SKM-1 (cell line): ENCODE data around the gene L2HGDH.
A peak's percentile ranks its signal among the peaks of the same experiment; 100 is the strongest.

ENCODE experiments used
- DNase-seq: peaks from one replicate; lab custom pipeline; 2025; ENCODE audit not compliant: unreplicated experiment; lab: John Stamatoyannopoulos, UW

L2HGDH gene

DNA sequence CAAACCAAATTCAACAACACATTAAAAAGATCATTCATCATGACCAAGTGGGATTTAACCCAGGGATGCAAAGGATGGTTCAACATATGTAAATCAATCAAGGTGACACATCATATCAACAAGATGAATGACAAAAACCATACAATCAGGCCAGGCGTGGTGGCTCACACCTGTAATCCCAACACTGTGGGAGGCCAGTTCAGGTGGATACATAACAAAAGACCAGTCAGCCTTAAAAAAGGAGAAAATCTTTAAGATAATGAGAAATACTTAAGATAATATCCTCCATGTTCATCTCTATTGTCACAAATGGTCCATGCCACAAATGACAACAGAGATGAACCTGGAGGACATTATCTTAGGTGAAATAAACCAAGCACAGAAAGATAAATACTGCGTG is 12.4 kb downstream of the L2HGDH start:
- DNase-seq = no peak

DNA sequence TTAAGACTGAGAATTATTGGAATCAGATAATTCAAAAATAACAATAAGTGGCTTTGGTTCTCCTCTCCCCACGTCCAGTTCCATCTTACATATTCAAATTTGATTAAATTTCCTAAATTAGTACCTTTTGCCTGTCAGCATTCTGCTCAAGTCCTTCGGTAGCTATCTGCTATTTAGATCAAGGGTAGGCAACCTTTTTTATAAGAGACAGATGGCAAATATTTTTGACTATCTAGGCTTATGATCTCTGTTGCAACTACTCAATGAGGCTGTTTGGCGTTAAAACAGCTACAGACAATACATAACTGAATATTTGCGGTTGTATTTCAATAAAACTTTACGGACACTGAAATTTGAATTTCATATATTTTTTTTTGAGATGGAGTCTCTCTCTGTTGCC is 21.7 kb downstream of the L2HGDH start:
- DNase-seq = no peak

- no peak for DNase-seq
Observed at GRCh38 chr14:50288146-50288545, 23.9 kb downstream of the L2HGDH start.

DNA sequence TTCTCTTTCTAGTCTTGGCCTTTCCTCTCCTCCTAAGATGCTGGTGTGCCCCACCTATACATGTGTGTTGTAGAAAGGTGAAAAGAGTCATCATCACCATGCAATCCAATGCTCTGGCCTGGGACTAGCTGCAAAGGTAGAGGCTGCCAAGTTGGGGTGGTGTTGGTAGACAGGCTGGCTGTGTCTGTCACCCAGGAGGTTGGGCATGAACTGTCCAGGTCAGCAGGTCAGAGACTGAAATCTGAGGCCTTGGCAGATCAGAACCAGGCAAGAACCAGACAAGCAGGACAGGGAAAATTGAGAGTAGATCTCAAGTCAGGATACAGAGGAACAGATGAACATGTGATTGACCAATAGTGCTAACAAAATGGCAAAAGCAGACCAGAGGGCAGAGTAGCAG is 26.2 kb downstream of the L2HGDH start:
- DNase-seq = no peak

DNA sequence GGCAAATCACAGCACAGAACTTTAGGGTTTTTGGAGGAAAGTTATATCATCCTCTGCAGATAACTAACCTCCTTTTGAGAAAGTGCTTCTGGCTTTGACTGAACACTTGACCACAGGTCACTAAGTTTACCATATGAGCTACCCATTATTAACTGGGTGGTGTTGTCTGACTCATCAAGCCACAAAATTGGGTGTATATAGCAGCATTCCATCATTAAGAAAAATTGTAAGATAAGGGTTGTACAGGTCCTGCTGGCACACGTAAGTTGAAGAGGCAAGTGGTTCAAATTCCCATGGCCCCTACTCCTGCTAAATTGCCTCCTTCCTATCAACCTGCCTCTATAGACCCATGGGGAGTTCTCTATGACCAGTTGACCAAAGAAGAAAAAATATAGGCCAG is 39.5 kb downstream of the L2HGDH start:
- DNase-seq = no peak

DNA sequence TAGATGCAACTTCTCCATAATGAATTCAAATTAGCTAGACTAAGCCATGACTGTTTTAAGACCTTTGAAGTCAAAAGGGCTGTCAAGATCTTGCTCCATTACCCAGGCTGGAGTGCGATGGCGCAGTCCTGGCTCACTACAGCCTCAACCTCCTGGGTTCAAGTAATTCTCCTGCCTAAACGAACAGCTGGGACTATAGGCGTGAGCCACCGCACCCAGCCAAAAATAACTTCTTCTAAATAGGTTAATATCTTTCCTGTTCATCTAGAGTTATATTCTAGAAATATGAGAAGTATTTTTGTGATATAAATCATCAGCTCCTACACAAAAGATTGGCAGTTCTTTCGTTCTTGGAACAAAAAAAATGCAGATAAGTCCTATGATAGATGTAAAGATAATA is 41.1 kb downstream of the L2HGDH start:
- no peak for DNase-seq

- DNase-seq = no peak
Observed at GRCh38 chr14:50265029-50265428, 47.0 kb downstream of the L2HGDH start.

GRCh38 chr14:50263321-50263720 is 48.7 kb downstream of the L2HGDH start:
- DNase-seq = no peak

- no peak for DNase-seq
Observed at GRCh38 chr14:50262865-50263264, 49.2 kb downstream of the L2HGDH start.

DNA sequence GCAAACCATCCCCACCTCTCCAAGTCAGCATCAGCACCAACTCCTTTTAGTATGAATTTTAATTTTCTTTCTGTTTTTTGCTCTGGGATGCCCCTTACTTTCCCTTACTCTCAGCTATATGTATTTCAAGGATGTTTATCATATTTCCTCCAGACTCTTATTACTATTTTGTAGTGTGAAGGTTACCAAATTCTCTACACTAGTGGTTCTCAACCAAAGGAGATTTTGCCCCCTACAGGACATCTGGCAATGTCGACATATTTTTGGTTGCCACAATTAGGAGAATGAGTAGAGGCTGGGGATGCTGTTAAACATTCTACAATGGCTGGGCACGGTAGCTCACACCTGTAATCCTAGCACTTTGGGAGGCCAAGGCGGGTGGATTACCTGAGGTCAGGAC is 51.5 kb downstream of the L2HGDH start:
- no peak for DNase-seq

DNA sequence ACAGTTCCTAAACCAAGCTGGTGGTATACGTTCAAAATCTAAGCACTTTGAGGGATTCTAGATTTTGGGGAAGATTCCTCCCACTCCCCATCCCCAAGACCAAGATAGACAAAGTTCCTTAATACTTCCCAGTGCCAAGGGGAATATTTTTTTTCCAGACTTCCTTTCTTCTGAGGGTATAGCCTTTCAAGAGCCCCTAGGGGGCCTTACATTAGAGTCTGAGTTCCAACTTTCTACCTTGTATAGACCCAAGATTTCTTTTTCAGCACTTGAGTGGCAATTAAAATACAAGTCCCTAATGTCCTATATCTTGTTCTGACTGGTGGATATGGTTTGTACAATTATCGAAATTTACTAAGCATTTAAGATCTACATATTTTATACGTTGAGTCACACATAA is 52.0 kb downstream of the L2HGDH start:
- DNase-seq = no peak

DNA sequence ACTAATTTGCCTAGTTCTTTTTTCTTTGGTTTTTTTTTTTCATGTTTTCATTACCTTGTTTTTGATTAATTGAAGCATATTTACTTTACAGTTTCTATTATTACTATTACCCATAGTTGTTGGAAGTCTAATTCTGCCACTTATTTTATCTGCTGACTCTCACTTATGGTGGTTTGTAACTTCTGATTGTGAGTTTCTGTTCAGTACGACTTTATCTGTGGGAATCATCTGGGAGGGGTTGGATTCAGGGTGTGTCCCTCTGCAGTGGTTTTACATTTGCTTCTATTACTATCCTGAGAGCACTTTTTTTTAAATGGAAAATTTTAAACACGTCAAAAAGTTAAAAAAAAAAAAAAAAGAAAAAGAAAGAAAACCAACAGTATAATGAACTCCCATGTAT is 54.3 kb downstream of the L2HGDH start:
- DNase-seq = no peak

DNA sequence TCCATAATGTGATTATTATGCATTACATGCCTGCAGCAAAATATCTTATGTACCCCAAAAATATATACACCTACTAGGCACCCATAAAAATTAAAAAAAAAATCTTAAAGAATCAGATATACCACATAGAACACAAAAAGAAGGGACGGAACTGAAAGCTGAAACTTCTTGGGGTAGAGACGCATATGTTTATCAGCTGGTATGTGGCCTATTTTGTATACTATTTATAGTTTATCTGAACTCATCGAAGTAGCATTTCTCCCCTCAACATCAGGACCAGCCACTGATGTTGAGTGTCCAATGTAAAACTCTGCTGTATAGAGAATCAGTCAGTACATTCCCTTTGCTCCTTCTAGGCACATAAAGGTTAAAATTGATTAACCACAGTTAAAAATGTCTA is 57.8 kb downstream of the L2HGDH start:
- DNase-seq = no peak

- DNase-seq = no peak
Observed at GRCh38 chr14:50249136-50249775, 62.8 kb downstream of the L2HGDH start.

DNA sequence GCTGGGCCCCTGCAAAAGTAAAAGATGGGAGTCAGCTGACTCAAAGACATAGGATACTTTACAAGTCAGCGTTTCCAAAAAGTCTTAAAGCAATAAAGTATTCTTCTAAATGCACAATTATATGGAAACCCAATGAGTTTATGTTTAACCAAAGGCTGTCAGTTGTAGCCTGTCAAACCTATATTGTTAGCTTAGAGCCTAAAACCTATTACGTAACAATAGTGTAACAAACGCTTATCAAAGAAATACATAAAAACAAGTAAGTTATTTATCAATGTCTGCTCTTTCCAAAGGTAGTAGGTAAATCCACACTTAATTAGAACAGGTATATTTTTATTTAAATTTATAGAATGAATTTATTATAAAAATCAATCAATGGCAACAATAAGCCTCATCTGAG is 64.8 kb downstream of the L2HGDH start:
- no peak for DNase-seq

- DNase-seq = no peak
Observed at GRCh38 chr14:50242566-50243310, 69.3 kb downstream of the L2HGDH start.

GRCh38 chr14:50242096-50242495 is 69.9 kb downstream of the L2HGDH start:
- DNase-seq = no peak

DNA sequence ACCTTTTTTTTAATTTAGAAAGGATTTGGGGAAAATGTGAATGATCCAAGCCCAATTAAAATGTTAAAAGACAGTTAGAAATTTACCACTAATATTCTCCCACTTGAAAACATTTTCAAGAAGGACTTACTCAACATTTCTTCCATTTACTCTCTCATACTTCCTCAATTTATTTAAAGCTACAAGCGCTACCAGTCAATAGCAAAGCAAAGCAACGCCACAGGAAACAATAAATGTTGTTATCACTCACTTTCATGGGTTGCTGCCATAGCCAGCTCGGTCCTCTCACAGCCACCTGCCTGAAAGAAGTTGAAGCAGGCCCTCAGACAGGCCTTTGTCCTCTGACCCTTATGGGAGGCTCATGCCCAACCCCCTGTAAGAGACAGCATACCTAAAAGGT is 74.6 kb downstream of the L2HGDH start:
- DNase-seq = peak; percentile 57

DNA sequence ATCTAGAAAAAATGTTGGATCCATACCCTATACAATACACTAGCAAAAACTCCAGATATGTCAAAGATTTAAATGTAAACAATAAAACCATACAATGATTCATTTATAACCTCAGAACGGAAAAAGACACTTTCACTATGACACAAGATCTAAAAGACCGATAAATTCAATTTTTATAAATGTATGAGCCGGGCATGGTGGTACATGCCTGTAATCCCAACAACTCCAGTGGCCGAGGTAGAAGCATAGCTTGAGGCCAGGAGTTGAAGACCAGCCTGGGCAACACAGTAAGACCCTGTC is 78.1 kb downstream of the L2HGDH start:
- DNase-seq = no peak

DNA sequence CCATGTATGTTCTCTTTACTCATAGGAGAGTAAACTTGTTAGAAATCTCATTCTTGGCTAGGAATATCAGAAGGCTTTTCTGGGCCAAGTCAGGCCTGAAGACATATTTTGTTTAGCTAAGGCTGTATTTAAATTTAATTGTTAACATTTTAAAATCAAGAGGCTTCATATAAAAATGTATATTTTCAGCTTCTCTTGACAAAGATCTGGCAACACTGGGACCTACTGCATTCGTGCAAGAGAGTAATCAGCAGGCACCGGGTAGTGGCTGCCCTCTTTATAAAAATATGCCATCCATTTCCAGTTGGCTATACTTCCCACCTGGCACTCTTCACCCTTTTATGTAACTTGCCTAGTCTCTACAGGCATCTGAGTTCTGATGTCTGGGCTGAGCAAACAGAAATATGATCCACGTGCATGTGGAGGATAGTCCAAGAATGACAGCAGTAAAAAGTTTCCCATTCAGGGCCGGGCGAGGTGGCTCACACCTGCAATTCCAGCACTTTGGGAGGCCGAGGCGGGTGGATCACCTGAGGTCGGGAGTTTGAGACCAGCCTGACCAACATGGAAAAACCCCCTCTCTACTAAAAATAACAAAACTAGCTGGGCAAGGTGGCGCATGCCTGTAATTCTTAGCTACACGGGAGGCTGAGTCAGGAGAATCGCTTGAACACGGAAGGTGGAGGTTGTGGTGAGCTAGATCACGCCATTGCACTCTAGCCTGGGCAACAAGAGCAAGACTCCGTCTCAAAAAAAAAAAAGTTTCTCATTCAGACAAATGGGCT is 78.7 kb downstream of the L2HGDH start:
- DNase-seq = no peak

DNA sequence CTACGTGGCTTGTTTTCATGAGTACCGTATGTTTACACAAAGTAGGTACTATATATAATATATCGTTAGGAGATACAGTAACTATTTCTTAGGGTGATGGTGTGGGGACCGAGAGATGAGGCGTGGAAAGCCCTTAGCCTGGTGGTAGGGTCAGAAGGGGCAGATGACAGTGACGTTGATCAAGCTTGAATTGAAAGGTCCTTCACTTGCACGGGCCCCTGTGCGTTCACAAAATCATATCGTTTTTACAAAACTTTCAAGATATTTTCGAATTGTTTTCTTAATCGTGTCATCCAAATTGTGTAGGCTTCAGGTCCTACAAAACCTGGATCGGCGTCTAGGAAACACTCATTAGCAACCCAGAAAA is 79.8 kb downstream of the L2HGDH start:
- DNase-seq = no peak

DNA sequence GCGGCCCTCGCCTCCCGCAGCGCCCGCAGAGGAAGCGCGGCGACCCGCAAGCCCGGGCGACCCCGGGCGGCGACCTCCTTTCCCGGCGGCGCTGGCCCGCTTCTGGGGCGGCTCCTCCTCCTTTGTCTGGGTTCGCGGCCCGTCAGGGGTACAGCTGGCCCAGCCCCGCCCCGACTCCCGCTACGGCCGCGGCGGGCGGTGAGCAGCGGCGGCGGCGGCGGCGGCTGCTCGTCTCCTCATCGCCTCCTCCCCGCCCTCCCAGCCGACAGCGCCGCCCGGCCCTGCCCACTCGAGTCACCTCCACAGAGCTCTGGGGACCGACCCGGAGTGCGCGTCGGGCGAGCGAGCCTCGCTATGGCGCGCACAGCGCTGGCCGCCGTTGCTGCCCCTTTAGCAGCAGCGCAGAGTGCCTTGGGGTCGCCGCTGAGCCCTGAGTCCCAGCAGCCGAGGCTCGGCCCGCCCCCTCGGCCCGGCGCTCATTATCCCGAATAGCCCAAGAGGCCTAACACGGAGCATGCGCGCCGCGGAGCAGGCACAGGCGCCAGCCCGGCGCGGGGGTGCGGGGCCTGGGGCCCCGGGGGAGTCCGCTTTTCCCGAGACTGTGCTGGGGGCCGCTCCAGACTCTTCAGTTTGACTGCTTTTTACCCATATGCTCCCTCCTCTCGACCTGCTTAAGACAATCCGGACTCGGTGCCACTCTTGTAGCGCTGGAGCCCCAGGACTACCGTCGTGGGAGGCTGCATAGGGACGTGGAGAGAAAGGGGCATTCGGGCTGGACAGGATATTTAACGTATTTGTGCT is 80.4 kb downstream of the L2HGDH start, which contains the start of gene SOS2:
TSS of gene SOS2 (minus strand) at position 104 of the 801 bp plus-strand sequence. CDS start 295 bp downstream, outside the sequence.
- peak; percentile 3 for DNase-seq
